HG03439 (cell line): ENCODE data around the gene TPCN2.

Experiments used
- ATAC-seq: cut with Tn5 transposase; IDR thresholded peaks from one replicate; pipeline ENCODE4 v1.9.1; 2021; ENCODE audit warnings: mild to moderate bottlenecking, moderate library complexity; ENCODE audit not compliant: unreplicated experiment

TPCN2 gene

DNA sequence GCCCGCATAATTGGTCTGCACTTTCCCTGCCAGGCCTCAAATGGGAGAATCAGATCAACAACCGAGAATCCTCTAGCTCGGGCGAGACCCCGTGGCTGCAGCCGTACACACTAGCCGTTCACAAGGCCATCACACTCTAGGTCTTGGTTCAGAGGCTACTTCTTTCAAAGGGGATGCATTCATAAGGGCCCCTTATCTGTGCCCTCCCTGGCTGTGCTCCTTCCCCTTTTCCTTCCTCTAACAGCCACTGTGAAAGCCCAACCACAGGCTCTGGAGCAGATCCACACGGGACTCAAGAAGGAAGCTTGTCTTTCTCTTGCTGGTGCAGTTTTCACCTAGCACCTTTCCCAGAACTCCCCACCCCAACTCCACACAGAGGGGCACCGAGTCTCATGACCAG, 131.5 kb downstream of the TPCN2 start:
- no peak for ATAC-seq

- no peak for ATAC-seq
Observed at GRCh38 chr11:69180726-69181125, 132.0 kb downstream of the TPCN2 start.

DNA sequence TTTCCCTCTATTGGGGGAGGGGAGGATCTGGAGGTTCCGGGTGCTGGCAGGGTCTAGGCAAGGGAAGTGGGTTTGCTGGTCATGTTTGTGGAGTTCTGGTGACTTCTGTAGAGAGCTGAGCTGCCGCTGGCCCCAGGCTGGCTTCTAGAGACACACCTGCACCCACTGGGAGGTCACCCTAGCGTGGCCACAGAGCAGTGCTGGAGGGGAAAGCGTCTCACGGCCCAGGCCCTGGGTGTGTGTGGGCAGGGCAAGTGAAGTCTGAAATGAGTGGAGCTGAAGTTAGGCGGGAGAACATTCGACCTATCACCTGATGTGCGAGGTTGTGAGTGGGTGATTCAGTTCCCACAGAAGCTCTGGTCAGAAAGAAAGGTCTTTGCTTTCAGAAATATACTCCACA, 134.9 kb downstream of the TPCN2 start:
- no peak for ATAC-seq
